Muscle layer of duodenum (tissue), 2 donors: ENCODE data around the gene ANKRD44.

Source experiments
- H3K27ac ChIP-seq: one replicate; pipeline ENCODE4 v1.7.0; 2013; ENCODE audit warnings: mild to moderate bottlenecking, low read length
- H3K27me3 ChIP-seq: one replicate; pipeline ENCODE4 v1.7.0; 2013; ENCODE audit warnings: low read depth, mild to moderate bottlenecking, control low read depth, low read length
- H3K36me3 ChIP-seq, 2 donors: one replicate each; pipeline ENCODE4 v1.7.0; 2013; ENCODE audit warnings: low read length in 2 of 2, control low read depth in 1 of 2, mild to moderate bottlenecking in 1 of 2; ENCODE audit not compliant: insufficient read depth in 2 of 2, control insufficient read depth in 1 of 2
- H3K4me1 ChIP-seq, 2 donors: one replicate each; pipeline ENCODE4 v1.7.0; 2013; ENCODE audit warnings: low read length in 2 of 2, mild to moderate bottlenecking in 2 of 2, control low read depth in 1 of 2, moderate library complexity in 1 of 2; ENCODE audit not compliant: insufficient read depth in 2 of 2, control insufficient read depth in 1 of 2
- H3K4me3 ChIP-seq, 2 donors: one replicate each; pipeline ENCODE4 v1.7.0; 2013; ENCODE audit warnings: low read length in 2 of 2, low read depth in 1 of 2, mild to moderate bottlenecking in 1 of 2
- H3K9me3 ChIP-seq, 2 donors: one replicate each; pipeline ENCODE4 v1.7.0; 2013; ENCODE audit warnings: low read length in 2 of 2, control low read depth in 1 of 2, mild to moderate bottlenecking in 1 of 2; ENCODE audit not compliant: control insufficient read depth in 1 of 2
- donor health status: healthy.

Gene ANKRD44

DNA sequence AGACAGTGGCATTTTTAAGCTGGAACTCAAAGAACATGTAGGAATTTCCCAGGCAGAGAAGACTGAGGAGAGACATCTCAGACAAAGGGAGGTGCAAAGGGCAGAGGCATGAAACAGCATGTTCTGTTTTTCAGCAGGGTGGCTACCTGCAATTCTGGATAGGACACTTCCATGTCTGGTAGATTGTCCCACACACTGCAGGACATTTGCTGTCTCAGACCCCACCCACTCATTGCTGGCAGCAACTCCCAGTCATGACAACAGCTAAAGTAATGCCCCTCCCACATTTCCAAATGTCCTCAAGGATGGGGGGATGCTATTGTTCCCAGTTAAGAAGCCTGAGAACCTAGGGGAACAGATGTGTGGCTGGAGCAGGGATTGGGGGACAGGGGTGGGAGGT lies 40.8 kb downstream of the ANKRD44 start:
- H3K27me3 ChIP-seq: no peaks in the 10 kb centered on the region
- no peaks in the 10 kb centered on the region for H3K36me3 ChIP-seq
- H3K27ac ChIP-seq: no peak overlapping the region
- peaks cover 0 to 19% of the 10 kb centered on the region in 2 donors for H3K4me1 ChIP-seq
- no peak overlapping the region for H3K4me3 ChIP-seq
- no peaks in the 10 kb centered on the region for H3K9me3 ChIP-seq

DNA sequence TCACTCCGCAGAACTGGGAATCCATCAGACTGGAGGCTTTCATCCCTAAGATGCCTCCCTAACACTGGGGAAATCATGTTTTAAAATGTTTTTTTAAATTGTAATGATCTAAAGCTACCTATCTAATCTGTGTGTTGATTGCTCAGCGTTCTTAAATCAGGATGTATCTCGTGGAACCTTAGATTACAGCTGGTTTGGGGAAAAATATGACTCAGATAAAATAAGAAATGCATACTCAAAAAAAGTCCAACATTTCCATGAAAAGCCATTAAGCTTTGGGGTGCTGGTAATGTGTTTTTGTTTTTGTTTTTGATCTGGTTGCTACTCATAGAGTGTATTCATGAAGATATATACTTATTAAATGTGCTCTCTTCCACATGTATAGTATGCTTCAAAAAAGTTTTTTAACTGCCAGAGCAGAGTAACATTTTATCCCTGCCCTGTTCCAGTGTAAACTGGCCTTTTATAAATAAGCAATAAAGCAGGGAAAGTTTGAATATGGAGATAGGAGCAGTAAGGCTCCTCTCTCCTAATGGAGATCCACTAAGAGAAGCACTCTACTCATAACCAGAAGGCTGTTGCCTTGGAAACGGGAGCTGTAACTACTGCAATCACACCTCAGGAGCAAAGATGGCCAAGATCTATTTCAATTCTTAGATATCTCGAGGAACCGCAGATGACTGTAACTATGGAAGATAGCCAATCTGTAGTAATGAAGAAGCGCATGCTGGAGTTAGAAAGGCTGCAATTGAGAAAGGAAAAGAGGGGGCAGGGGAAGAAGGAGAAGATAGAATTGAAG lies 41.6 kb downstream of the ANKRD44 start:
- Histone ChIP-seq H3K27me3 (no peaks in the 10 kb centered on the region), H3K4me1 (peaks cover 0 to 19% of the 10 kb centered on the region in 2 donors)

DNA sequence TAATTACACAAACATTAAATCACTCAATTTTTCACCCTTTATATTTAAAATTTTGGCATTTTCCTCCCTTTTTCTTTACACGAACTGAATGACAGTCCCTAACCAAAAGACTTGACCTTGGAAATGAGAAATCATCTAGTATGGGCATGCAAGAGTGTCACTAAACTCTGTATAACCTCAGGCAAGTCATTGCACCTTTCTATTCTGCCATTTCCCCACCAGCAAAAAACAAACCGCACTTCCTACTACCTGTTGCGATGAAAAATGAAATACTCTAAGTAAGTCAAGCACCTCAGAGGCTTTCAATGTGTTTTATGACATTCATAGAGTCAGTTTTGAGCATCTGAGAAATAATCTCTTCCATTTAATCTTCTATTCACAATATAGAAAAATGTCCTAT lies 44.1 kb downstream of the ANKRD44 start:
- peaks cover 0 to 25% of the 10 kb centered on the region in 2 donors for H3K4me1 ChIP-seq
- H3K27me3 ChIP-seq: no peaks in the 10 kb centered on the region
- H3K36me3 ChIP-seq: no peaks in the 10 kb centered on the region
- H3K9me3 ChIP-seq: no peaks in the 10 kb centered on the region
- H3K27ac ChIP-seq: no peak overlapping the region
- H3K4me3 ChIP-seq: no peak overlapping the region

More for the DNA sequence above, 41.6 kb downstream of the ANKRD44 start:
- no peak overlapping the region for H3K27ac ChIP-seq
- no peaks in the 10 kb centered on the region for H3K36me3 ChIP-seq
- no peaks in the 10 kb centered on the region for H3K9me3 ChIP-seq
- no peak overlapping the region for H3K4me3 ChIP-seq

DNA sequence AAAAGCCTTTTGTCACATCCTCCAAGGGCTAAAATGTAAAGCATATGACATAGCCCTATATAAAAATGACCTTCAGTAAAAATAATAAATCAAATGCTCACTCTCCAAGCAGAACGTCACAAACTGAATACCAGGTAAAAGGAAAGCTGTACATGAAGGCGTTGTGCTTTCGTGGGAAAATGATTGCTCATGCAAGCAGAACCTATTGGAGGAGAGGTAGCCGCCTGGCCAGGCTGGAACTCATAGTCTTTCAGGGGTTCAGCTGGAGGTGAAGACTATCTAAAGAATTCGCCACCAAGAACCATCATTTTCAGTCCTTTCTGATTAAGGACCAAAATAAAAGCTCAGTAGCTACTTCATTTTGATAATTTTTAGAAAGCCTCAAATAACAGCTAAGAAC lies 44.7 kb downstream of the ANKRD44 start:
- no peak overlapping the region for H3K4me3 ChIP-seq
- no peak overlapping the region for H3K27ac ChIP-seq
- H3K9me3 ChIP-seq: no peaks in the 10 kb centered on the region
- H3K4me1 ChIP-seq: peaks cover 0 to 26% of the 10 kb centered on the region in 2 donors
- H3K36me3 ChIP-seq: no peaks in the 10 kb centered on the region
- H3K27me3 ChIP-seq: no peaks in the 10 kb centered on the region

DNA sequence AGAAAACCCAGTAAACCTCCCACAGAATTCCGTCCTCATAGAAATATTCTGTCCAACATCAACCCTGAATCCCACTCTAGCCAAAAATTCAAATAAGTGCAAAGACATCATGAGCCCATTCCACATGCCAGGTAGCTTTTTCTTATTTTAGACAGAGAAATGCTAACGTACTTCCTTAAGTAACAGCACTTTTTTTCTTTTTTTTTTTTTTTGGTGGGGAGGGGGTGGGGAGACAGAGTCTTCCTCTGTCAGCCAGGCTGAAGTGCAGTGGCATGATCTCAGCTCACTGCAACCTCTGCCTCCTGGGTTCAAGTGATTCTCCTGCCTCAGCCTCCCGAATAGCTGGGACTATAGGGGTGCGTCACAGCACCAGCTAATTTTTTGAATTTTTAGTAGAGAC lies 45.5 kb downstream of the ANKRD44 start:
- Histone ChIP-seq H3K9me3 (no peaks in the 10 kb centered on the region), H3K4me3 (no peak overlapping the region), H3K36me3 (no peaks in the 10 kb centered on the region), H3K4me1 (peaks cover 0 to 25% of the 10 kb centered on the region in 2 donors), H3K27ac (no peak overlapping the region), H3K27me3 (no peaks in the 10 kb centered on the region)

DNA sequence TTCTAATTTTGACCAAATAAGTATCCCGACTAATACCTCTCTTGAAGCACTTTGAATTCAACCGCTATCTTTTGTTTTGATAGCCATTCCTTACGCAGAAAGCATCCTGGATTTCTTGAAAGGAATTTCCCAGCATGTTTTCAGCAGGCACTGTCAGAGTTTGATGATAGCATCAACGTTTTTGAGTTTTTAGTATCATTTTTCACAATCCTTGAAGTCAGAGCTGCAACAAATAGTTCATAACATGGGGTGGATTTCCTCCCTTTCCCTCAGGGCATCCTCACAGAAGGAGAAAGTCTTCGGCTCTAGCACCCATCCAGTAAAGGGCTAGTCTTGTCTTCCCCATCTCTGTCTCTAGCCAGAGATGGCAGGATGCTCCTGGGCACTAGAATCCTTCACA lies 46.2 kb downstream of the ANKRD44 start:
- Histone ChIP-seq H3K27me3 (no peaks in the 10 kb centered on the region), H3K4me1 (peaks cover 0 to 18% of the 10 kb centered on the region in 2 donors), H3K36me3 (no peaks in the 10 kb centered on the region), H3K27ac (no peak overlapping the region), H3K9me3 (no peaks in the 10 kb centered on the region), H3K4me3 (no peak overlapping the region)

DNA sequence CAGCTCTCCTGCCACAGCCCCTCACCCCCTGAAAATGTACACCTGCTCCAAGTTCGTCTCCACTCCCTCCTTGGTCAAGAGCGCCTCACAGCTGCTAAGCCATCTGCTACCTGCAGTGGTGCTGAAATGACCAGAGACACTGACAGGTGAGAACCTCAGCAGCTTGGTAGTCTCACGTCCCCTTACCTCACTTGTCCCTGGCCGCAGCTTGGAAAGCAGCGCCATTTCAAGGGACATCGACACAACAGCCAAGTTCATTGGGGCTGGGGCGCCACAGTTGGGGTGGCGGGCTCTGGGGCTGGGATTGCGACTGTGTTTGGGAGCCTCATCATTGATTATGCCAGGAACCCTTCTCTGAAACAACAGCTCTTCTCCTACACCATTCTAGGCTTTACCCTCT lies 47.5 kb downstream of the ANKRD44 start:
- H3K36me3 ChIP-seq: no peaks in the 10 kb centered on the region
- no peaks in the 10 kb centered on the region for H3K27me3 ChIP-seq
- no peak overlapping the region for H3K4me3 ChIP-seq
- peaks cover 0 to 10% of the 10 kb centered on the region in 2 donors for H3K4me1 ChIP-seq
- H3K27ac ChIP-seq: no peak overlapping the region
- no peaks in the 10 kb centered on the region for H3K9me3 ChIP-seq

DNA sequence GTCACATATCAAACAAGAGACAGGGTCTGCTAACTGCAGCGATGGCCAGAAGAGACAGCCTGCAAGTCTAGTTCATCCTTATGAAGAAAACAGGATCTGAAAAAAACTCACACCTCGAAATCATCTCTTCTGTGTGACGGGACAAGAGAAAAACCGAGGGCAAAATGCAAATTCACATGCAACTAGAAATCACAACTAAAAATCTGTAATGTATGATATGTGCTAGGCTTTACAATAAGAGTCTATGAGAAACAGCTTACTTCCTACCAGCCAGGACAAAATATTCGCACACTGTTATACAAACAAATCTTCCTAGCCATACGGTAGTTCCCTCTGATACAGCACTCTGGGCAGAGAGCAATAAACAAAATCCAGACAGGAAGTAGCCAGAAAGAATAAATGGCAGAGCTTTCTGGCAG lies 48.8 kb downstream of the ANKRD44 start:
- no peaks in the 10 kb centered on the region for H3K36me3 ChIP-seq
- peaks cover 0 to 12% of the 10 kb centered on the region in 2 donors for H3K4me1 ChIP-seq
- peak overlapping the region; percentile 32 for H3K27ac ChIP-seq
- no peaks in the 10 kb centered on the region for H3K27me3 ChIP-seq
- no peak overlapping the region for H3K4me3 ChIP-seq
- no peaks in the 10 kb centered on the region for H3K9me3 ChIP-seq

DNA sequence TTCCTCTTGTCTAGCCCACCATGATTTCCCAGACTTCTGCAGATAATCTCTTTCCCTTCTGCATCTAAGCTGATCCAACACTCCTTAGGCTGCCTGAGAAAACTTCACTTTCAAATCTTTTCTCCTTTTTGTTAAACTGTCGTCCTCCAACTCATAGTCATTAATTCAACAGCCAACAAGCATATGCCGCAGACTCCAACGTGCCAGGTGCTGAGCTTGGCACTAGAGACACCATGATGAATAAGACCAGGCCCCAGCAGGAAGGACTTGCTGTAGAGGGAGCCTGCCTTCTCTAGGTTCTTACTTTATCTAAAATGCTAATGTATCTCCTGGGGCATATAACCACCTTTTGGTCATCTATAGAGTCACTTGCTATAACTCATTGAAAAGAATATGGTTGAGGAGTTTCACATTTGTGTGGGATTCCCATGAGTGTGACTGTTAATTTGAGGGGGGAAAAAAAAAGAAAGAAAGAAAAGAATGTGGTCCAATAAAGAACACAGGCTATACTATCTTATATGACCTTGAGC lies 51.0 kb downstream of the ANKRD44 start:
- Histone ChIP-seq H3K4me3 (no peak overlapping the region), H3K36me3 (no peaks in the 10 kb centered on the region), H3K27me3 (no peaks in the 10 kb centered on the region), H3K27ac (no peak overlapping the region), H3K4me1 (peaks cover 0 to 15% of the 10 kb centered on the region in 2 donors), H3K9me3 (no peaks in the 10 kb centered on the region)

DNA sequence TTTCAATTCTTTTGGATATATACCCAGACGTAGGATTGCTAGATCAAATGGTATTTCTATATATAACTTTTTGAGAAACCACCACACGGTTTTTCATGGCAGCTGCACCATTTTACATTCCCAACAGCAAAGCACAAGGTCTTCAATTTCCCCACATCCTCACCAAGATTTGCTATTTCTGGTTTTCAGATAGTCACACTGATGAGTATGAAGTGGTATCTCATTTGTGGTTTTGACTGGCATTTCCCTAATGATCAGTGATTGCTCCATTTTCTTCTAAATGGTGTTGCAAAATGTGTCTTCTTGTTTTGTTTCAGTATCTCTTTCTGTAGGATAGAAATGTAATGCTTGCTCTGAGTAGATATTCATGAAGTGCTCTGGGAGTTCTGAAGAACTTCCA lies 52.0 kb downstream of the ANKRD44 start:
- no peaks in the 10 kb centered on the region for H3K27me3 ChIP-seq
- H3K36me3 ChIP-seq: no peaks in the 10 kb centered on the region
- no peak overlapping the region for H3K27ac ChIP-seq
- no peak overlapping the region for H3K4me3 ChIP-seq
- no peaks in the 10 kb centered on the region for H3K9me3 ChIP-seq
- peaks cover 0 to 15% of the 10 kb centered on the region in 2 donors for H3K4me1 ChIP-seq

DNA sequence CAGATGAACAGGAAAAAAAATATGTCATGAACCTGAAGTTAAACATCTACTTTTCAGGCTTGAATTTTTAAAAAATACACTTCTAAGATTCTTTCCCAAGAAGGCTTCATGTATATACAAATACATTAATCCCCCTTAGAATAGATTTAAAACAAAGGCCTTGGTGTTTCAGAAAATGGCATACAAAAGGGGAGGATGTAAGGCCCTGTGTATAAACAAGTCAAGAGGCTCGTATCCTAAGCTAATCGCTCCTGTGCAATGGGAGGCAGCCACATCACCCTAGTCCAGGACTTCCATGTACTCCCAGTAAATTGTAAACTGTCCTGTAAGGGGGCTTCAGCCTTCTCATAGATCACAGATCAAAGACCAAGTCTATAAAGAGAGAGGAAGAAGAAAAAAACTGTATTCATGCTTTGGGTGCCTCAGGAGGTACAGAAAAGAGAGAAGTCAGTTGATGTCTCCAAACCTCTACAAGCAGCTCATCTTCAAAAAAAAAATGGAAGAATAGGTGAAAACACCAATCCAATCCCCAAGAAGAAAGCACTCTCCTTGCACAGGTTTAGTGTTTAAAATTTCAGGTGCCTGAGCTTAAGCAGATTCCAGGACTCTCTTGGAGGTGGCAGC lies 53.9 kb downstream of the ANKRD44 start:
- peak overlapping the region; percentile 85 for H3K27ac ChIP-seq

More for the DNA sequence above, 53.9 kb downstream of the ANKRD44 start:
- no peaks in the 10 kb centered on the region for H3K36me3 ChIP-seq
- H3K27me3 ChIP-seq: no peaks in the 10 kb centered on the region
- H3K4me1 ChIP-seq: peaks cover 0 to 8% of the 10 kb centered on the region in 2 donors
- H3K9me3 ChIP-seq: no peaks in the 10 kb centered on the region
- H3K4me3 ChIP-seq: no peak overlapping the region
